GM18870 (cell line): ENCODE data around the gene POC5.
"Not testable (repeated sequence)": the region's sequence is repeated elsewhere in the genome, so short reads cannot be mapped to it uniquely, and the experiment has no call there.

Experiments
- ATAC-seq: cut with Tn5 transposase; IDR thresholded peaks from one replicate; pipeline ENCODE4 v1.9.1; 2021; ENCODE audit warnings: moderate library complexity; ENCODE audit not compliant: unreplicated experiment

The POC5 gene, protein sequence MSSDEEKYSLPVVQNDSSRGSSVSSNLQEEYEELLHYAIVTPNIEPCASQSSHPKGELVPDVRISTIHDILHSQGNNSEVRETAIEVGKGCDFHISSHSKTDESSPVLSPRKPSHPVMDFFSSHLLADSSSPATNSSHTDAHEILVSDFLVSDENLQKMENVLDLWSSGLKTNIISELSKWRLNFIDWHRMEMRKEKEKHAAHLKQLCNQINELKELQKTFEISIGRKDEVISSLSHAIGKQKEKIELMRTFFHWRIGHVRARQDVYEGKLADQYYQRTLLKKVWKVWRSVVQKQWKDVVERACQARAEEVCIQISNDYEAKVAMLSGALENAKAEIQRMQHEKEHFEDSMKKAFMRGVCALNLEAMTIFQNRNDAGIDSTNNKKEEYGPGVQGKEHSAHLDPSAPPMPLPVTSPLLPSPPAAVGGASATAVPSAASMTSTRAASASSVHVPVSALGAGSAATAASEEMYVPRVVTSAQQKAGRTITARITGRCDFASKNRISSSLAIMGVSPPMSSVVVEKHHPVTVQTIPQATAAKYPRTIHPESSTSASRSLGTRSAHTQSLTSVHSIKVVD

DNA sequence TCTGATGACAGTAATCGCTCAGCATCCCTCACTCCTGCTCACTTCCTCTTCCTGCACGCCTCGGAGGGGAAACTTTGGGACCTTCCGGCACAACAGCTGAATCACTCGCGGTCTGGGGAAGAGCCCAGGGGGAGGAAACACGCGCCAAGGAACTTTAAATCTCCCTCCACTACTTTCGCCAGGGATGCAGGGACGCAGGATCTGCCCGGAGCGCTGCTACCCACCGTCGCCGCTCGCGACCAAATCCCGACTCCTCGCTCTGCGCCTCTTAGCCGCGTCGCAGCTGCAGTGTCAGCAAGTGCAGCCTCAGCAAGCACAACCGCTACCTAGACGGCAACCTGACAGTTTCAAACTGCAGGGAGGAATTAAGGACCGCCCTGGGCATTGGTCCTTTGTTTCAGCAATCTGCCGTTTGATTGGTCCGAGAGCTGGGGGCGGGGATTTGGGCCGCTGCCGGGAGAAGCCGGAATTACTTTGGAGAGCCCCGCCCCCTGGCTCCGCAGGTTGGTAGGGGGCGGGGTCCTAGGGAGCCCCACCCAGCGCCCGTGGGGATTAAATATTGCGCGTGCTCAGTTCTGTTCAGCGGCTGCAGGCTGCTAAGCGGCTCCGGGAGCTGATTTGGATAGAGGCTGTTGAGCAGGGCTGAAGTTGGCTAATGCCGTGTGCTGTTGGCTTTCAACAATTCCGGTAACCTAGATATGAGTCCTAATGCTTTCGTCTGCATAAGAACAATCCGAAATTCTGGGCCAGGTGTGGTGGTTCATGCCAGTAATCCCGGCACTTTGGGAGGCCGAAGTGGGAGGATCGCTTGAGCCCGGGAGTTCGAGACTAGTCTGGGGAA, at the start of gene POC5:
TSS of gene POC5 (minus strand) at position 356 of the 841 bp plus-strand sequence. CDS start 4,500 bp downstream, outside the sequence.
- ATAC-seq: peak; percentile 91

DNA sequence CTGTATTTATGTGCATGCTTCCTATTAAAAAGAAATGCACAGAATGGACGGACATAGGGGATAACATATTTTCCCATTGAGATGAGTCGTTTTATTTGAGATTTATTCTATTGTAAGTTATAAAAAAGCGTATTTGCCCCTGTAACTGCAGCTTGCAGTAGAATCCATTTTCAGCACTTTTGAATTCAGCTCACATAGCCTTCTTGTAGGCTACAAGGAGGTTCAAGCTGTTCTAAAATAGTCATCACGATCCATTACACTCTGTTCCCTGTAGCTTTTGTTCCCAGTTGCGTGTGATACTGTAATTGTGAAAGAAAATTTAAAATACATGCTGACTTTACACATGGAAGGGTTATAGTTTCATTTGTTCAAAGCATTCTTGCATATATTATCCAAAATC, 40.9 kb upstream of the POC5 start:
- no peak for ATAC-seq

DNA sequence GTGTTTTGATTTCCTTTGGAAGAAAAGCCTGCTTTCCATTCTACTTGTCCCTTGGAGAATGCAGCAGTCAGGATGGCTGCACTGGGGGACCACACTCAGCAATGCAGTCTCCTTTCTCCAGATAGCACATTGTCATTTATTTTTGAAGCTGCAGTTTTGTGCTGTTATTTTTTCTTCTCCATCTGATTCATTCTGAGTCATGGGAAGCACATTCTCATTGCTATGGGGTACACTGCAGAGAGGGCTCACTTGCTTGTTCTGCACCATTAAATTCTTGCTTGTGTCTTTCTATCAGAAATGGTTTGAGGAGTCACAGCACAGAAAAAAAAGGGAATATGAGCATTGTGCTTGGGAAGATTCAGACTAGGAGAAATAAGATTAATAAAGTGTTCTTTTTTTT, 39.7 kb upstream of the POC5 start:
- ATAC-seq: no peak

DNA sequence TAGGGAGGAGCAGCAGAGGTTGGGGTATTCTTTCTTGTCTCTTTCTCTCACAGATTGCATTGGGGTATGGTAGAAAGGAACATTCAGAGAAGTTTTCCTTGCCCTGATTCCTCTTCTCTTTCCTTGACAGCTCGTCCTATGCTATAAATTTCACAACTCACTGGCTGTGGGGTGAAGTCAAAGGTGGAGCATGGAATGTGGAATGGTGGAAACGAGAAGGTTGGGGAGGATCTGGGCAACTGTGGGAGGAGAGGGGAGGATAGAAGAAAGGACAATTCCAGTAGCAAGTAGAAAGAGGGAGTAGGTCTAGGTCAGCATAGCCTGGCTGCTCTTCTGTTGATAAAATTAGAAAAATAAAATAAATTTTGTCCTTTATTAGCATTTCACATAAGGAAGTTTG, 39.0 kb upstream of the POC5 start:
- ATAC-seq: no peak

DNA sequence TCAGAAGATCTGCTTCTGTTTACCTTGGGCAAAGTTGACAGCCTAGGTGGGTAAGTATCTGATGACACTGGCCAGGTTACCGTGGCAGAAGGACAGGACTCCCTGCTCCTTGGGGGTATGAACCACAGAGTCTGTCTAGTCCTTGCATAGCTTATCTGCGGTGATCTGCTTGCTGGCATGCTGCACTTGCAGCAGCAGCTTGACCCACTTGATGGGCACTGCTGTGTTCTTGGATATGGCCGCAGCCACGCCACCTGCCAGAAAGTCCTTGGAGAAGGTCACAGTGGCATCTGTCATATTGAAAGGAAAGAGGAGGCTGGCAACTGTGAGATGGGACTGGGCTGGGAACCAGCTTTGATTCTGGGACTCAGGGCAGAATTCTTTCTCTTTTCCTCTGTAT, 35.9 kb upstream of the POC5 start:
- ATAC-seq: no peak

DNA sequence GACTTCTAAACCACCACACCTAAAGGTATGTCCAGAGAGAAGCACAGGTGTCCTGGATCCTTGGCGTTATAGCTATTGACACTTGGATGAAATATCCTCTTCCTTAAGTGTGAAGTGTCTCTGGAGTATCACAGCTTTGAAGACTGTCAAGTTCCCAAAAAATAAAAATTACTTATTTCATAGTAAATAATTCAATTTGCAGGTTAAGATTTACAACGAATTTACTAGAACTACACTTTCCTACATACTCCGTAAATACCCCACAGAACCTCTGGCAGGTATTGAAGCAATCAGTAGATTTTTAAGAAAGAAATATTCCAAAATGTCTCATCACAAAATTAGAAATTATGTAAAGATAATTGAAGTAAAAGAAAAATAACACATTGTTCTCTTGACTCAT, 27.1 kb upstream of the POC5 start:
- ATAC-seq: no peak

- ATAC-seq: no peak
These were observed 19.0 kb upstream of the POC5 start for GRCh38 chr5:75736273-75736672.

DNA sequence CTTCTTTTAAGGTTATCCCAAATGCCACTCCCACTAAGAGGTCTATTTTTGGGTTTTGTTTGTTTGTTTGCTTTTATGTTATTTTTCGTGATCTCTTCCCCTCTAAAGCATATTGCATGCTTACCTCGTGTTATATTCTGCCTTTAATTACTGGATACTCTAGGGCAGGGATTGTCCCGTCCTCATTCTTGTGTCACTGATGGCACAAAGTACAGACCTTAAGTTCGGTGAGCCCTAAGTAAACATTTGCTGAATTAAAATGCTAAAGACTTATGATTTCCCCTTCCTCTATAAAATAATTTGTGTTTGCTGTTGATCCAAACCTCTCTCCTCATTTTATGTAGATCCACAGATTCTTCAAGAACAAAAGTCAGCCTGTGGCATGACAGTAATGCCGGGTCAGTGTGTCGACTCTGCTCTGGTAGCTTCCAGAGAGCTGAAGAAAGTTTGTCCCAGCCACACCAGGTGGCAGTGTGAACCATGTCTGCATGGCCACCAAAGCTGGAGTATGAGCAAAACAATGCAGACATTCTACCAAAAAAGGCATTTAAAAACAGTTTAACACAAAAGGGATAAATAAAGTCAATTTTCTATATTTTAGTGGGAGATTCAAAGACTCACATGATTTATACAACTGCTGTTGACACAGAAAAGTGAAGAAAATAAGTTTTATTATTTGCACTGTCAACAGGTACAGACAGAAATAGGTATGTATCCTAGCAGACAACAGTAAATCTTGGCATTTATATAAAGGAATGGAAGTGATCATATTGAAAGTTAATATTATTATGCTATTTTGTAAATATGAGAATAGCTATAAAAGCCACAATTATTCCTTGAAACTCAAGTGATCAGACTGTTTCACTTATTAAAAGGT, 17.9 kb upstream of the POC5 start:
- ATAC-seq: no peak

GRCh38 chr5:75733767-75734166, 16.5 kb upstream of the POC5 start:
- ATAC-seq: no peak

DNA sequence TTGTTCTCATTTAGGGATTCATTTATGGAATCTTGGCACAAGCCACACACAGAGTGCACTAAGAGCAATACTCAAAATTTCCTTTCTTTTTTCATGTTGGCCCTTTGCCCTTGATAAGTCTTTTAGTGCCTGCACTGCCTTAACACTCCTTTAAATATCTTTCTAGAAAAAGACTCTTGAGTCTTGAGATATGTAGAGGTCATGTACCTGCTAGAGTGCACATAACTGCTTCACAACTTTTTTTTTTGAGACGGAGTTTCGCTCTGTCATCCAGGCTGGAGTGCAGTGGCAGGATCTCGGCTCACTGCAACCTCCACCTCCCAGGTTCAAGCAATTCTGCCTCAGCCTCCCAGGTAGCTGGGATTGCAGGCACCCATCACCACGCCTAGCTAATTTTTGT, 14.3 kb upstream of the POC5 start:
- ATAC-seq: not testable (repeated sequence)

DNA sequence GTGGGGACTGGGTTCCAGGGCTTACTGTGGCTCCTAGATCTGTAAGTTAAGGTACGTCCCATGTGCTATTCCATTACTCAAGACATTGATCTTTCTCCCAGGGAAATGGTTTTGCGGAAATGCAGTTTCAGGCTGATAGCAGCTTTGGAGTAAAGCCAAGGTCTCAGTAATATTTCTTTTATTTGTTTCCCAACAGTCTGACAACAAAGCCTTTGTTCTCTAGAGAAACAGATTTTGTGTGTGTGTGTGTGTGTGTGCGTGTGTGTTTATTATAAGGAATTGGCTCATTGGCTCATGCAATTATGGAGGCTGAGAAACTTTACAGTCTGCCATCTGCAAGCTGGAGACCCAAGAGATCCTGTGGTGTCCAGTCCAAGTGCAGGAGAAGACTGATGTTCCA, 12.1 kb upstream of the POC5 start:
- no peak for ATAC-seq

DNA sequence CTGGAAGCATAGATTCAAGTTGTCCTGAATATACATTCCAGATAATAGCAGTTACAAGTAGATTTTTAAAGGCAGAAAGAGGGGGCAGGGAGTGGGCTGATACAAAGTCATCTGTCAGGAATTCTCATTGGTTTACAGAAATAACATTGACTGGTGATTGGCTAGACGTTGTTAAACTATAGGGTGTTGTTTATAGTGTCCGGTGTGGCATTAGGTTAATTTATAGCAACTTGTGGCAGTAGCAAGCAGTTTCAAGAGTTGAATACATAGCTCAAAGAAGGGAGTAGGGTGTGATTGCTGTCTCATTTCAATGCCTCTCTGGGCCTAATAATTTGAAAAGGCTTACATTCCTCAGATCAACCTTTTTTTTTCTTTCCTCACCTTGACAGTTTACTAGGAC, 10.7 kb upstream of the POC5 start:
- ATAC-seq: no peak

DNA sequence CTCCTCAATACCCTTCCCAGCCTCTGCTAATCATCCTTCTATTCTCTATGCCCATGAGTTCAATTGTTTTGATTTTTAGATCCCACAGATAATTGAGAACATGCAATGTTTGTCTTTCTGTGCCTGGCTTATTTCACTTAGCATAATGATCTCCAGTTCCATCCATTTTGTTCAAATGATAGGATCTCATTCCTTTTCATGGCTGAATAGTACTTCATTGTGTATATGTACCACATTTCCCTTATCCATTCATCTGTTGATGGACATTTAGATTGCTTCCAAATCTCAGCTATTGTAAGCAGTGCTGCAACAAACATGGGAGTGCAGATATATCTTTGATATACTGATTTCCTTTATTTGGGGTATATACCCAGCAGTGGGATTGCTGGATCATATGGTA, 9.0 kb upstream of the POC5 start:
- not testable (repeated sequence) for ATAC-seq

GRCh38 chr5:75723378-75723777, 6.1 kb upstream of the POC5 start:
- ATAC-seq: no peak

DNA sequence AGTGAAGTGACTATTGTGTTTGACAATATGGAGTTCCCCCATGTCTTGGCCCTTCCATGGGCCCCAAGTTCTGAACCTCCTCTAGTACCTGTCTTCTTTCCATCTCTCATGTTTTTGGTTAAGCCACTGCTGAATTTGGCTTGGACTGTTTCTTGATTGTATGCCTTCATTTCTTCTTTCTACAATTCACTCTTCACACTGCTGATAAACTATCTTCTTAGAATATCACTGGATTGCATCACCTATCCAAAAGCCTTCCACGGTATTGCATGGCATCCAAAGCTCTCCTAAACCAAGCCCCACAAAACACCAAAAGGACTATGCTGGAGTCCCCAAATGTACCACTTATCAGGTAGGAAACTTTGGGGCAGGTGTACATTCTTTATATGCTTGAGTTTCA, 4.3 kb upstream of the POC5 start:
- ATAC-seq: no peak

- no peak for ATAC-seq
These were observed 3.6 kb upstream of the POC5 start for GRCh38 chr5:75720882-75721281.

GRCh38 chr5:75716715-75717081, 539 bp downstream of the POC5 start:
- ATAC-seq: peak; percentile 12

DNA sequence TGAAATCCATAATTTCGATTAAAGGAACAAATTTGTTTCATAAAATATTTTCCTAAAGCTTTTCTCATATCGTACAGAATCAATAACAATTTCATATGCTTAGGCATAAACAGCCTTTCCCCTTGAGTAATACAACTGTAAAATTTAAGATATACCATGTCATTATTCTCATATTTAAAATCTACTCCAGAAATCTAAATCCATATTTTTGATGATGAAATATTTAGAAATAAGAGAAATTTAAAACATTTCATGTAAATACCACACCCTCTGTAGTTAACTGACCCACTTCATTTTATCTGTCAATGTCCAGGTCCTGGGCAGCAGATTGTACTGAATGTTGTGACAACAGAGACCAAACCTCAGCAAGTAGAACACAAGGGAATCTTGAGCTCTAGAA, 5.1 kb downstream of the POC5 start:
- ATAC-seq: no peak

GRCh38 chr5:75711151-75711550, 6.1 kb downstream of the POC5 start:
- no peak for ATAC-seq

GRCh38 chr5:75710637-75711036, 6.6 kb downstream of the POC5 start:
- ATAC-seq: no peak
